ENCODE results near the gene TEAD1. TPM values are rescaled to one million over a fixed set of nuclear protein-coding genes. Genes with fewer than 3 reads are reported as not detected.

Gene TEAD1
- total and polyA plus RNA-seq, 9 donors, result 20.0 to 84.1 (median 67.6) TPM

GRCh38 chr11:12731841-12732336 is 57.7 kb downstream of the TEAD1 start:
- 93 to 95% (median 94%) methylated on average over 3 of the region's 3 CpGs for WGBS, 3 donors
- intact Hi-C loops (cut with DNase I), result no loop called here
- no peak overlapping the region for H3K27ac ChIP-seq
- no peak for TF ChIP-seq POLR2A (IDR thresholded peaks at IDR 0.05)
- no peak for TF ChIP-seq CTCF (IDR thresholded peaks at IDR 0.05)
- TF ChIP-seq EP300 (IDR thresholded peaks at IDR 0.05), result no peak
- no peak for DNase-seq
- H3K27me3 ChIP-seq, result no peaks in the 10 kb centered on the region
- H3K36me3 ChIP-seq, result no peaks in the 10 kb centered on the region
- peaks cover 9% of the 10 kb centered on the region for H3K4me1 ChIP-seq (ENCODE audit: insufficient read depth)
- no peaks in the 10 kb centered on the region for H3K9me3 ChIP-seq
- no peak overlapping the region for H3K4me3 ChIP-seq

- no peak for TF ChIP-seq EP300 (IDR thresholded peaks at IDR 0.05)
- no peak for TF ChIP-seq CTCF (IDR thresholded peaks at IDR 0.05)
- TF ChIP-seq POLR2A (IDR thresholded peaks at IDR 0.05), result no peak
- H3K4me3 ChIP-seq, result no peak overlapping the region
- WGBS, 3 donors, result 96 to 100% (median 98%) methylated on average over 2 of the region's 2 CpGs
- no peaks in the 10 kb centered on the region for H3K27me3 ChIP-seq
- intact Hi-C loops (cut with DNase I), result no loop called here
- no peak overlapping the region for H3K27ac ChIP-seq
- H3K36me3 ChIP-seq, result no peaks in the 10 kb centered on the region
- no peaks in the 10 kb centered on the region for H3K9me3 ChIP-seq
- DNase-seq, result no peak
- H3K4me1 ChIP-seq (ENCODE audit: insufficient read depth), result peaks cover 4% of the 10 kb centered on the region
These were observed 58.9 kb downstream of the TEAD1 start for GRCh38 chr11:12733091-12733490.

GRCh38 chr11:12734625-12735024 is 60.4 kb downstream of the TEAD1 start:
- Histone ChIP-seq H3K4me1 (ENCODE audit: insufficient read depth) (peaks cover 2% of the 10 kb centered on the region), H3K4me3 (no peak overlapping the region), H3K27me3 (no peaks in the 10 kb centered on the region), H3K27ac (no peak overlapping the region), H3K36me3 (no peaks in the 10 kb centered on the region), H3K9me3 (no peaks in the 10 kb centered on the region)
- DNase-seq, result no peak
- 96 to 97% (median 96%) methylated on average over 4 of the region's 4 CpGs for WGBS, 3 donors
- TF ChIP-seq CTCF (IDR thresholded peaks at IDR 0.05) (no peak), EP300 (IDR thresholded peaks at IDR 0.05) (no peak), POLR2A (IDR thresholded peaks at IDR 0.05) (no peak)
- intact Hi-C loops (cut with DNase I), result no loop called here

- TF ChIP-seq POLR2A (IDR thresholded peaks at IDR 0.05) (no peak), CTCF (IDR thresholded peaks at IDR 0.05) (no peak), EP300 (IDR thresholded peaks at IDR 0.05) (no peak)
- no peaks in the 10 kb centered on the region for H3K27me3 ChIP-seq
- intact Hi-C loops (cut with DNase I), result no loop called here
- no peak for DNase-seq
- WGBS, 3 donors, result 92 to 94% (median 93%) methylated on average over 7 of the region's 7 CpGs
- no peaks in the 10 kb centered on the region for H3K36me3 ChIP-seq
- peaks cover 2% of the 10 kb centered on the region for H3K4me1 ChIP-seq (ENCODE audit: insufficient read depth)
- H3K9me3 ChIP-seq, result no peaks in the 10 kb centered on the region
- H3K27ac ChIP-seq, result no peak overlapping the region
- no peak overlapping the region for H3K4me3 ChIP-seq
These were observed 61.0 kb downstream of the TEAD1 start for GRCh38 chr11:12735262-12735661.
